GM12864 (cell line): ENCODE results near the gene CDC27.
"Not testable (repeated sequence)": the region's sequence is repeated elsewhere in the genome, so short reads cannot be mapped to it uniquely, and the experiment has no call there.

Experiments
- DNase-seq: peaks from one replicate; pipeline ENCODE4 v3.0.0-alpha.2; 2011; ENCODE audit warnings: low read depth
- H3K4me3 ChIP-seq: 2 replicates; pipeline ENCODE4 v1.5.1; 2011; ENCODE audit warnings: mild to moderate bottlenecking, low read depth, low read length, control low read depth
- CTCF ChIP-seq: IDR thresholded peaks from 2 replicates; pipeline ENCODE4 v1.5.1; 2011; ENCODE audit warnings: low read depth, mild to moderate bottlenecking, moderate library complexity, low read length, control low read depth, inconsistent platforms; ENCODE audit errors: missing control alignments

CDC27 gene

GRCh38 chr17:47192554-47192953 lies 3.5 kb upstream of the CDC27 start:
- no peak for TF ChIP-seq CTCF
- H3K4me3 ChIP-seq: no peak overlapping the region
- no peak for DNase-seq

- no peak for TF ChIP-seq CTCF
- DNase-seq: no peak
- no peak overlapping the region for H3K4me3 ChIP-seq
Observed at GRCh38 chr17:47190770-47191169, 1.7 kb upstream of the CDC27 start.

GRCh38 chr17:47190243-47190642 lies 1.1 kb upstream of the CDC27 start:
- no peak for TF ChIP-seq CTCF
- DNase-seq: no peak
- no peak overlapping the region for H3K4me3 ChIP-seq

- H3K4me3 ChIP-seq: peak overlapping the region; percentile 32
- no peak for TF ChIP-seq CTCF
- DNase-seq: no peak
Observed at GRCh38 chr17:47189732-47190237, 690 bp upstream of the CDC27 start.

- no peak for TF ChIP-seq CTCF
- DNase-seq: no peak
- peak overlapping the region; percentile 76 for H3K4me3 ChIP-seq
Observed at GRCh38 chr17:47188271-47188875, 722 bp downstream of the CDC27 start.

GRCh38 chr17:47184681-47185080 lies 4.4 kb downstream of the CDC27 start:
- H3K4me3 ChIP-seq: no peak overlapping the region
- TF ChIP-seq CTCF: no peak
- no peak for DNase-seq

- not testable (repeated sequence) for DNase-seq, H3K4me3 ChIP-seq
Observed at GRCh38 chr17:47180988-47181387, 8.1 kb downstream of the CDC27 start.
